GM19043 (cell line): ENCODE data around the gene OTOF.

Experiments
- ATAC-seq: cut with Tn5 transposase; IDR thresholded peaks from one replicate; pipeline ENCODE4 v1.9.1; 2021; ENCODE audit warnings: low read depth; ENCODE audit not compliant: unreplicated experiment

The OTOF gene

DNA sequence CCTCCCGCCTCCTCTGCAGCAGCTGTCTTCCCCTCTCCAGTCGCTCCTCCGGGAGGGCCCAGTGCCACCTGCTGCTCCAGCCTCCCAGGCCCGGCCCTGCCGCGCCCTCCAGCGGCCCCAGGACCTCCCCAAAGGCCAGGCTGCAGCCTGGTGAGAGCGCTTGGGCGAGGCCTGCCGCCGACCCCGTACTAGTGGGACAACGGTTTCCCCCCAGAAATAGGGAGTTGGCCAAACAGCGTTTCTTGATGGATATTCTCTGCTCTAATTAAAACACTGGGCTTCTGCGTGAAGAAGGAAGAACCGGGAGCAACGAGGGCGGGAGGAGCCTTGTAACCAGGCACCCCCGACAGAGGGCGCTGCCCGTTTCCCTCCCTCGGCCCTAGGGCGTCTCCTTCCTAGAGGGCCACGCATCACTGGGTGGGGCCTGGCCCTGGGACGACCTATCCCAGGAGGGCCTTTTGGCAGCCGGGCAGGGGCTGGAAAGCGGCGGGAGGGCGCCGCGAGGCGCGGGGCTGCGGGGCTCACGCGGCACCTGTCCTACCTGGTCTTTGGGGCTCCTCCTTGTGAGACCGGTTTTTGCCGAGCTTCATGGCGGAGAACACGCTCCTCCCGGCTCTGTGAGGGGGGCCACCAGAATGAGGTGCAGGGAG is 25.4 kb upstream of the OTOF start:
- ATAC-seq: no peak

GRCh38 chr2:26500406-26500805 is 22.5 kb upstream of the OTOF start:
- no peak for ATAC-seq

GRCh38 chr2:26495705-26496297 is 17.9 kb upstream of the OTOF start:
- ATAC-seq: no peak

DNA sequence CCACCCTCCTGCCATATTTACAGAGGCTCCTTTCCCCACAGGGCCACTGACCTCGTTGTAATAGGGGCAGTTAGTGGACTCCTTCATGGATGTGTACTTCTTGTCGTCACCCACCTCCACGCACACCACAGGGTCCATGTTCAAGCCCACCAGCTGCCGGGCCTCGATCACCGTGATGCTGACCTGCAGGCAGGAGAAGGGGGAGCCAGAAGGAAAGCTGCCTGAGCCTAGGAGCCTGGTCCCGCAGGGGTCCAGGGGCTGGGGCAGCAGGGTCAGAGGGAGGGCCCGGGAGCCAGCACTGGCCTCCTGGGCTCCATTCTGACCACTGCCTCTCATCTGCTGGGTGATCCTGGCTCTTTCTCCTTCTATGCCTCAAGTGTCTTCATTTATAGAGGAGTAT is 17.0 kb upstream of the OTOF start:
- ATAC-seq: no peak

DNA sequence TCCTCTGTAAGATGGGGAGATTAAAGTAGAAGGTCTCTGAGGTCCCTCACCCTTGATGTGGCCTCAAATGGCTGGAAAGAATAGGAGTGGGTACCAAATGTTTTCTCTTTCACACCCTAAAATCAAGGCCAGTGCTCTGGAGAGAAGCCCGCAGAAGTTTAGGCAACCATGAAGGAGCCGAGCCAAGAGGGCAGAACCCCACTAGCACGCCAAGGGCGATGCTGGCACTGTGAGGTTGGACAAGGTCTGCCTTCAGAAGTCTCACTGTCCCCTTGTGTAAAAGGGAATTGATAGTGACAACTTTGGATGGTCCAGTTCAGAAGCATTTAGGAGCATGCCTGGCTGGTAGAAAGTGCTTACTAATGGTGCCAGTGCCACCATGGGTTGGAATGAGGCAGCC is 16.3 kb upstream of the OTOF start:
- no peak for ATAC-seq

DNA sequence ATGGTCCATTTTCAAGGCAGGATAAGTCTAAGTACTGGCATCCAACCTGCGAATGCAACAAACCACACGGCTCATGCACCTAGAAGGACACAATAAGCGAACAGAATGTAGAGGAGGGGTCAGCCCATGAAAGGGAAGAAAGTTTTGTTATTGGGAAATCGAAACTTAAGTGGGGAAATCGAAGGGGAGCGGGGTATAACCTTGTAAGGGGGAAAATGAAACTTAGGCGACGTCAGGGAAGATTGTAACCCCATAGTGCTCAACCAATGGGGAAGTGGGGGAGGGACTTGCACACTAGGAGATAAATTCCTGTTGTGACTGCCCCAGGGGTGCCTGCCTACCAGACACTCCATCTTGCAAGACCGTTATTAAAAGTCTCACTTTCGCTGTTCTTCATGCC is 15.6 kb upstream of the OTOF start:
- ATAC-seq: no peak

DNA sequence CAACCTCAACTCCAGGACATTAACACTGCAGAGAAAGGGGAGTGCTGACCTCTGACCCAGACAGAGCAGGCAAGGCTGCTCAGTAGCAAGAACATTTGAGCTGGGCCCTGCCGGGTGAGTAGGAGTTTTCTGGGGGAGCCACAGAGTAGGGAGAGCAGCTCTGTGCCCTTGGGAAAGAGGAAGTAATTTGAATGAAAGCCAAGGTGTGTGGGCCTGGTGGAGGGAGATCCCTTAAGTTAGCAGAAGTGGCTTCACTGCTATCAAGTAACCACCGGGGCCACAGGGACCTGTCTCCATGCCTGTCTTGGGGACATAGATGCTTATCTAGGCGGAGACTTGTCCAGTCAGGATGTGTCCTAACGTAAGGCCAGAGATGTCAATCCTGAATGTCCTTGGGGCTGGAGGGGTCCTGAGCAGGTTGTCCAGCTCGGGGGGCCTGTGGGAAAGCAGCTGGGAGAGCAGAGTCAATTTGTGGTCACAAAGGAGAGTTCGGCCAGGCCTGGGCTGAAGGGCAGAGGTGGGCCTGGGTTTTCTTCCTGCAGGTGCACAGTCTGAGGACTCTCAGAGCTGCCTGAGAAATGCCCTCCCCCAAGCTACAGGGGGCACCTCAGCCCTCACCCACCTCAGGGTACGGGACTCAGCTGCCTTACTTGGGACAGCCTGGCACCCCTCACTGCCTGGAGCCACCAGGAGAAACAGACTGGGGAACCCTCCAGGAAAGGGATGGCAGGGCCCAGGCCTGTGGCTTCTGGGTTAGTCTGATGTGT is 15.0 kb upstream of the OTOF start:
- no peak for ATAC-seq

- ATAC-seq: no peak
Observed at GRCh38 chr2:26491563-26492167, 13.7 kb upstream of the OTOF start.

DNA sequence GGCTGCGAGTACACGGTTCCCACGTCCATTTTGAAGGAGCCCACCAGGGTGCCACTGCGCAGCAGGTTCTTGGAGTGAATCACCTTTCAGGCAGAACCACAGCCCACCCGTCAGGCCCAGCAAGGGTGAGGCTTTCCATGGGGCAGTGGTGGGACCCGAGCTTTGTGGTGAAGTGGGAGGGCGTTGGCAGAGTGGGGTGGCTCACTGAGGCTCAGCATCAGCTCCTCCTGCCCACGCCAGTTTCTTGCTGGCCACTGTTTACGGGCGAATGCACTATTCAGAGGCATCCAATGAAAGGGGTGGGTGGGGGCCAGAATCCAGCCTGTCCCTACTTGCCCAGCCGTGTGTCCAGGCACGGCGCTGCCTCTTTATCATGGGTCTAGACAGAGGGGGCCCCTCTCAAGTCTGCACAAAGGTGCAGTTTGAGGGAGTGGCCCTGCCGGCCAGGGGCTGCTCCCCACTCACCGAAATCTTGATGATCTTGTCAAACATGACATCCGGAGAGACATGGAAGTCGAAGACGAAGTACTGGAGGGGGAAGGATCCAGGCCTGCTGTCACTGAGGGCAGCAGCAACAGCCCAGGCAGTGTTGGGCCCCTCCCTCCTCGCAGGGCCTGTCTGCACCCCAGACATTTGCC is 11.4 kb upstream of the OTOF start:
- no peak for ATAC-seq

GRCh38 chr2:26488463-26489212 is 10.7 kb upstream of the OTOF start:
- ATAC-seq: no peak

DNA sequence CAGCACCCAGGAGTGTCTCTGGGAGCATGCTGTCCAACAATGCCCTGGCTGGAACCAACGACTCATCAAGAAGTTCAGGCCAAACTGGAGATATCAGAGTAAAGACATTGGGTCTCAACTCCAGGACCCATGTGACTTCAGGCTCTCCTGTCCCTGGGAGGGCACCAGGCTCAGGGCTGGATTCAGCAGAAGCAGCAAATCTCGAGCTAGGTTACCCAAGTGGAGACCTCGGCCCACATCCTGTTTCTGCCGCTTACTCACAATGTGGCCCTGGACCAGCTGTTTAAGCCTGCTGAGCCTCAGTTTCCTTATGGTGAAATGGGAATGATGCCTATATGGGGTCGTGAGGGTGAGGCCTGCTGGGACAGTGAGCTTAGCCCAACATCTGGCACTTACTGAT is 9.3 kb upstream of the OTOF start:
- no peak for ATAC-seq

GRCh38 chr2:26486789-26487188 is 8.9 kb upstream of the OTOF start:
- no peak for ATAC-seq

- ATAC-seq: no peak
Observed at GRCh38 chr2:26485725-26486418, 7.9 kb upstream of the OTOF start.

DNA sequence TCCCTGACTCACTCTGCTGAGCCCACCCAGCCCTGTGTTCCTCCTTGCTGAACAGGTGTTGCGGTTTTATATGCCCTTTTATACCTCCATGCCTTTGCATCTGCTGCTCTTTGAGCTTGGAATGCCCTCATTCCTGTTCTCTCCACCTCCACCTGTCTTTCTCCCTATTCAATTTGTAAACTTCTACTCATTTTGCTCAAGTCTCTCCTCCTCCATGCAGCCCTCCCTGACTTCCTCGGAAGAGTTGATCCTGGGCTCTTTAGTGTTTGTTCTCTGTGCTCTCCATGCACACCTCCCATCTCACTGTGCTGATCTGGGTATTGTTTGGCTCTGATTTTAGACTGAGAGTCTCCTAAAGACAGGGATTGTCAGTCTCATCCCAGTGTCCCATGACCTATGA is 7.2 kb upstream of the OTOF start:
- ATAC-seq: no peak

- ATAC-seq: no peak
Observed at GRCh38 chr2:26484579-26484978, 6.7 kb upstream of the OTOF start.

DNA sequence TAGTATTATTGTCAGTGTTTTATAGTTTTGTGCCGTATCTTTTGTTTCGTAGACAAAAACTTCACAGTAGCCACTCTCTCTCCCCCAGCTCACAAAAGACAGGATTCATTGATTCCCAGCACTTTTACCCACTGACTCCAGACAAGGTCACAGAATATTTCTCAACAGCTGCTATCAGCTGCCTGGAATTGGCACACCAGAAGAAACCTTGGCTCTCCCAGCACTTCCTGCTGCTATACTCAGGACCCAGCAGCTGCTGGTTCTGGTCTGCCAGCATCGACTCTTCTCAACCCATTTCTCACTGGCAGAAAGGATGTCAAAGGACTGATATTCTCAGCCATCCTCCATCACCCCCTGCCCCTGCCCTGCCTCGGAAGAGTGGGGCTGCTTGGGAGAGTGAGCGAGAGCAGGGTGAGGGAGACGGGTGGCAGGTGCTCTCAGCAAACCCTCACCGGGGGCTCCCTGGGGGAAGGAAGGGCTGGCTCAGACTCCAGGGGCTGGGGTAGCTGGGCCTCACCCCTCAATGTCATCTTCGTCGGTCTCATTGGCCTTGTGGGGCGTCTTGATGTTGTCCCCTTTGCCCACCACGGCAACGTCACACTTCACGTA is 6.1 kb upstream of the OTOF start:
- no peak for ATAC-seq

DNA sequence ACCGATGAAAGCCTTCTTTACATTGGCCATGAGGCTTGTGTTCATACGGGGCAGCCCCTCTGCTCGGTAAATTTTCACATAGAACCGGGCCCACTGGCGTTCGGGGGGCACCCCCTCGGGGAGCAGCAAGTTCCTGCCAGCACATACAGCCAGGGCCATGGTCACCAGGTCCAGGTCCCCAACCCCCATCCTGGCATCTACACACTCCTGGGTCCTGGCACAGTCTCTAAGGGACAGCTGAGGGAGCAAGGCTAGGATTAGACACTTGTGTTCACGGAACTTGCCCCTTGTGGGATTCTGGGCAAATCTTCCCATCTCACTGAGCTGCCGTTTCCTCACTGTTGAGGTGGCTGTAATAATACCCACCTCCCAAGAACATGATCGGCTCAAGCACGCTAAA is 5.6 kb upstream of the OTOF start:
- no peak for ATAC-seq

GRCh38 chr2:26483027-26483326 is 5.1 kb upstream of the OTOF start:
- ATAC-seq: no peak

DNA sequence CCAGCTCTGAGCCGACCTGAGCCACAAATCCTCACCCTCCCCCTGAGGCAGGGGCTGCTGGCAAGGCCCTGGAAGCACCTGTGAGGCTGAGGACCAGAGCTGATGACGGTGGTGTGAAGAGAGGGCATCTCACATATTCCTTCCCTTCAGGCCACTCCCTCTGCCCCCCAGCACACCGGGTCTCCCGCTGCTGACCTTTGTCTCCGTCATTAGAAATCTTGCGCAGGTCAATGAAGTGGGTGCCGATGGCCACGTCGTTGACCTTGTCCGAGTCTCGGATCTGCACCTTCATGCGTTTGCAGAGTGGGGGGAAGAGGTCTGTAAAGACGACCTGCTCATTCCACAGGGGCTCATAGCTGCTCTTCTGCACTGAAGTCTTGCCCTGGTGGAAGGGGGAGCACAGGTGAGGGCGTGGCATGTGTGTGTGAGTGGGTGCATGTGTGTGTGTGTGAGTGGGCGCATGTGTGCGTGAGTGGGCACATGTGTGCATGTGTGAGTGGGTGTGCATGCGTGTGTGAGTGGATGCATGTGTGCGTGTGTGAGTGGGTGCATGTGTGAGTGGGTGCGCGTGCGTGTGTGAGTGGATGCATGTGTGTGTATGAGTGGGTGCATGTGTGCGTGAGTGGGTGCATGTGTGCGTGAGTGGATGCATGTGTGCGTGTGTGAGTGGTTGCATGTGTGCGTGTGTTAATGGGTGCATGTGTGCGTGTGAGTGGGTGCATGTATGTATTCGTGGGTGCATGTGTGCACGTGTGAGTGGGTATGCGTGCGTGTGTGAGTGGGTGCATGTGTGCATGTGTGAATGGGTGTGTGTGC is 4.5 kb upstream of the OTOF start:
- no peak for ATAC-seq
